H1 (cell line): Measurements from ENCODE around the gene TGFBR2. TPM values are rescaled to one million over a fixed set of nuclear protein-coding genes. Genes with fewer than 3 reads are reported as not detected.

Source experiments
- CTCF ChIA-PET: fragments of 300-600 bp; sonication (Branson Sonifier 250); formaldehyde crosslinking; loops from one replicate; lab custom pipeline; 2021; ENCODE audit not compliant: partially characterized antibody; lab: Charles Lee
- POLR2A ChIA-PET: fragments of 300-600 bp; sonication (Branson Sonifier 250); formaldehyde crosslinking; loops from one replicate; lab custom pipeline; 2021; ENCODE audit warnings: inconsistent platforms; ENCODE audit not compliant: partially characterized antibody; lab: Charles Lee
- DNase-seq, 2 experiments: peaks; one replicate each; pipeline versions ENCODE4 v3.0.0 to v3.0.0-alpha.2; 2010 to 2022; ENCODE audit warnings: low spot score in 2 of 2, low read depth in 1 of 2, mixed read lengths in 1 of 2
- FAIRE-seq: peaks from 2 replicates; lab custom pipeline; 2011; peaks lifted over from hg19 to GRCh38; lab: Jason Lieb, UNC
- H2AFZ ChIP-seq: 2 replicates; pipeline ENCODE4 v1.8.1; 2012; ENCODE audit warnings: low read length, inconsistent platforms
- H2AK5ac ChIP-seq: 2 replicates; pipeline ENCODE4 v1.6.1; 2013; ENCODE audit warnings: low read depth, low read length
- H2BK120ac ChIP-seq: replicated peaks from 2 replicates; pipeline ENCODE3; 2013; ENCODE audit warnings: low read depth, low read length, inconsistent platforms
- H2BK12ac ChIP-seq: 2 replicates; pipeline ENCODE4 v1.6.1; 2013; ENCODE audit warnings: low read depth, low read length
- H2BK15ac ChIP-seq: 2 replicates; pipeline ENCODE4 v1.6.1; 2013; ENCODE audit warnings: low read length
- H2BK20ac ChIP-seq: 2 replicates; pipeline ENCODE4 v1.6.1; 2013; ENCODE audit warnings: low read length
- H2BK5ac ChIP-seq: 2 replicates; pipeline ENCODE4 v1.6.1; 2013; ENCODE audit warnings: low read depth, low read length
- H3K14ac ChIP-seq: 2 replicates; pipeline ENCODE4 v1.6.1; 2013; ENCODE audit warnings: inconsistent platforms; ENCODE audit not compliant: insufficient read length
- H3K18ac ChIP-seq: 2 replicates; pipeline ENCODE4 v1.6.1; 2013; ENCODE audit warnings: low read length; ENCODE audit errors: extremely low read depth
- H3K23ac ChIP-seq: 2 replicates; pipeline ENCODE4 v1.6.1; 2013; ENCODE audit warnings: inconsistent platforms; ENCODE audit not compliant: insufficient read length
- H3K23me2 ChIP-seq: 2 replicates; pipeline ENCODE4 v1.6.1; 2013; ENCODE audit warnings: low read depth, low read length
- H3K27ac ChIP-seq: 2 replicates; pipeline ENCODE4 v1.6.1; 2011; ENCODE audit warnings: low read depth, low read length, inconsistent platforms
- H3K27me3 ChIP-seq, 4 experiments: replicated peaks in 1 of 4; 1 replicate in 1 of 4; 2 replicates in 3 of 4; pipeline versions ENCODE4 v1.6.1 to v1.8.1; 2011 to 2013; ENCODE audit warnings: low read length in 3 of 4, mild to moderate bottlenecking in 3 of 4, inconsistent platforms in 2 of 4, mixed read lengths in 2 of 4, moderate library complexity in 1 of 4; ENCODE audit not compliant: control insufficient read depth in 3 of 4, insufficient read depth in 3 of 4; ENCODE audit errors: extremely low read depth in 1 of 4
- H3K36me3 ChIP-seq, 4 experiments: 2 replicates each; pipeline versions ENCODE4 v1.6.1 to v1.8.1; 2011 to 2013; ENCODE audit warnings: mild to moderate bottlenecking in 4 of 4, low read length in 3 of 4, moderate library complexity in 2 of 4, control low read depth in 1 of 4, inconsistent platforms in 1 of 4; ENCODE audit not compliant: insufficient read depth in 4 of 4, control insufficient read depth in 2 of 4
- H3K4ac ChIP-seq: replicated peaks from 2 replicates; pipeline ENCODE3; 2013; ENCODE audit warnings: low read length, low read depth, mixed read lengths, inconsistent platforms; ENCODE audit not compliant: insufficient read length
- H3K4me1 ChIP-seq, 4 experiments: replicated peaks in 1 of 4; 1 replicate in 1 of 4; 2 replicates in 3 of 4; pipeline versions ENCODE4 v1.6.1 to v1.8.1; 2011 to 2013; ENCODE audit warnings: low read length in 3 of 4, inconsistent platforms in 2 of 4, mixed read lengths in 1 of 4; ENCODE audit not compliant: insufficient read depth in 4 of 4, control insufficient read depth in 3 of 4
- H3K4me2 ChIP-seq, 2 experiments: 2 replicates each; pipeline versions ENCODE4 v1.6.1 to v1.8.1; 2011 to 2013; ENCODE audit warnings: low read depth in 2 of 2, low read length in 2 of 2, control low read depth in 1 of 2, inconsistent platforms in 1 of 2, mild to moderate bottlenecking in 1 of 2; ENCODE audit not compliant: insufficient read depth in 1 of 2
- H3K4me3 ChIP-seq, 4 experiments: fragments of 200-600, 300-600 bp in 1 of 4; sonication (generic), shearing (Covaris generic), sonication (Bioruptor Twin) in 1 of 4; 2 replicates each; pipeline versions ENCODE4 v1.5.1 to v1.8.1; 2011 to 2016; ENCODE audit warnings: low read length in 4 of 4, low read depth in 3 of 4, control low read depth in 2 of 4, inconsistent platforms in 2 of 4, mild to moderate bottlenecking in 2 of 4, mixed read lengths in 1 of 4, moderate library complexity in 1 of 4; ENCODE audit not compliant: insufficient read depth in 2 of 4; ENCODE audit errors: extremely low read depth in 1 of 4
- H3K56ac ChIP-seq: replicated peaks from 2 replicates; pipeline ENCODE3; 2013; ENCODE audit warnings: low read depth, mild to moderate bottlenecking, mixed read lengths, low read length, inconsistent platforms; ENCODE audit not compliant: insufficient read length
- H3K79me1 ChIP-seq: 2 replicates; pipeline ENCODE4 v1.6.1; 2013; ENCODE audit warnings: low read depth, low read length, control low read depth
- H3K79me2 ChIP-seq, 2 experiments: 2 replicates each; pipeline versions ENCODE4 v1.6.1 to v1.8.1; 2012 to 2013; ENCODE audit warnings: low read length in 2 of 2, mild to moderate bottlenecking in 2 of 2, inconsistent platforms in 1 of 2; ENCODE audit not compliant: insufficient read depth in 2 of 2, control insufficient read depth in 1 of 2
- H3K9ac ChIP-seq, 4 experiments: replicated peaks in 1 of 4; 1 replicate in 1 of 4; 2 replicates in 3 of 4; pipeline versions ENCODE4 v1.6.1 to v1.8.1; 2011 to 2013; ENCODE audit warnings: low read depth in 3 of 4, low read length in 3 of 4, control low read depth in 2 of 4, mild to moderate bottlenecking in 2 of 4, moderate library complexity in 2 of 4, inconsistent platforms in 1 of 4; ENCODE audit errors: extremely low read depth in 1 of 4
- H3K9me3 ChIP-seq, 2 experiments: 2 replicates each; pipeline versions ENCODE4 v1.6.1 to v1.8.1; 2012 to 2013; ENCODE audit warnings: mild to moderate bottlenecking in 2 of 2, moderate library complexity in 2 of 2, control low read depth in 1 of 2, inconsistent platforms in 1 of 2, low read depth in 1 of 2, low read length in 1 of 2, mixed read lengths in 1 of 2; ENCODE audit not compliant: insufficient read depth in 2 of 2
- H4K20me1 ChIP-seq, 2 experiments: replicated peaks in 1 of 2; 2 replicates each; pipeline versions ENCODE3 to v1.8.1; 2011 to 2013; ENCODE audit warnings: inconsistent platforms in 2 of 2, low read length in 2 of 2, mild to moderate bottlenecking in 1 of 2; ENCODE audit not compliant: insufficient read depth in 2 of 2, control insufficient read depth in 1 of 2
- H4K5ac ChIP-seq: 2 replicates; pipeline ENCODE4 v1.6.1; 2013; ENCODE audit warnings: low read length, low read depth, mixed read lengths, inconsistent platforms; ENCODE audit not compliant: insufficient read length
- H4K8ac ChIP-seq: 2 replicates; pipeline ENCODE4 v1.8.0; 2013; ENCODE audit warnings: mild to moderate bottlenecking, moderate library complexity, low read length, inconsistent platforms; ENCODE audit not compliant: insufficient read depth; ENCODE audit errors: extremely low read depth
- H4K91ac ChIP-seq: replicated peaks from 2 replicates; pipeline ENCODE3; 2013; ENCODE audit warnings: low read length, mixed read lengths, inconsistent platforms; ENCODE audit not compliant: insufficient read length
- CTBP2 ChIP-seq: IDR thresholded peaks from 2 replicates; pipeline ENCODE4 v1.7.0; 2011; ENCODE audit warnings: borderline replicate concordance, mild to moderate bottlenecking, moderate library complexity, mixed read lengths, low read length; ENCODE audit not compliant: insufficient read depth, insufficient read length
- E2F6 ChIP-seq: IDR thresholded peaks from 2 replicates; pipeline ENCODE4 v1.6.1; 2012; ENCODE audit warnings: inconsistent platforms
- EGR1 ChIP-seq: IDR thresholded peaks from 2 replicates; pipeline ENCODE4 v1.6.1; 2011; ENCODE audit warnings: low read depth, low read length, borderline replicate concordance
- GTF2F1 ChIP-seq: IDR thresholded peaks from 2 replicates; pipeline ENCODE4 v1.6.1; 2012; ENCODE audit warnings: low read depth, low read length, improper control_type of control experiment, borderline replicate concordance
- KDM1A ChIP-seq: fragments of 200-600, 300-600 bp; sonication (generic); IDR thresholded peaks from 2 replicates; pipeline ENCODE4 v1.7.1; 2016; ENCODE audit warnings: mild to moderate bottlenecking, low read length, borderline replicate concordance
- NRF1 ChIP-seq: IDR thresholded peaks from 2 replicates; pipeline ENCODE4 v1.6.1; 2011; ENCODE audit warnings: mild to moderate bottlenecking, low read depth, low read length, improper control_type of control experiment
- PHF8 ChIP-seq: fragments of 200-600 bp; sonication (generic); conservative IDR thresholded peaks from 2 replicates; pipeline ENCODE4 v1.7.1; 2012; ENCODE audit warnings: low read depth, mild to moderate bottlenecking, inconsistent platforms, low read length, moderate library complexity
- TEAD4 ChIP-seq: IDR thresholded peaks from 2 replicates; pipeline ENCODE4 v1.6.1; 2012; ENCODE audit warnings: low read depth, low read length, inconsistent platforms, mixed read lengths
- WGBS, 2 experiments: shearing (Covaris generic) in 1 of 2; methylation state at CpG; one replicate each; pipeline versions ENCODE4 v1.1.6 to v1.1.7; 2013 to 2015; ENCODE audit warnings: low lambda C conversion rate in 2 of 2, mixed read lengths in 2 of 2, inconsistent platforms in 1 of 2, low coverage in 1 of 2, missing lambda C conversion rate in 1 of 2; ENCODE audit not compliant: insufficient replicate concordance in 2 of 2, insufficient coverage in 1 of 2, insufficient read length in 1 of 2; ENCODE audit errors: extremely low coverage in 1 of 2, missing lambda C conversion rate in 1 of 2; 5-methylcytosine and 5-hydroxymethylcytosine counted together
- polyA plus RNA-seq, 7 experiments: library from polyadenylated mRNA; depleted of rRNA in 3 of 7; stranded (reverse) in 5 of 7; unstranded in 2 of 7; fragments of >200 nt in 5 of 7; fragments of 200-250 nt in 2 of 7; gene quantifications; 1 replicate in 5 of 7; 2 replicates in 1 of 7; 4 replicates in 1 of 7; pipeline versions ENCODE4 v1.2.1 to v1.2.3, GENCODE V29; 2011 to 2013; ENCODE audit warnings: missing spikeins in 2 of 7, mixed read lengths in 2 of 7
- total RNA-seq: library from RNA; stranded (reverse); fragmentation: NEBNext Ultra II Directional; extraction: Animal tissue kit (Norgen Biotek cat#: 25700); gene quantifications from 2 replicates; pipeline ENCODE4 v1.2.1, GENCODE V29; 2021

The TGFBR2 gene
- total and polyA plus RNA-seq, 2 of the 8 experiments (the other 6 are each of a cell fraction or from before 2014, with no cell fraction given) = 4.2 to 7.4 TPM

DNA sequence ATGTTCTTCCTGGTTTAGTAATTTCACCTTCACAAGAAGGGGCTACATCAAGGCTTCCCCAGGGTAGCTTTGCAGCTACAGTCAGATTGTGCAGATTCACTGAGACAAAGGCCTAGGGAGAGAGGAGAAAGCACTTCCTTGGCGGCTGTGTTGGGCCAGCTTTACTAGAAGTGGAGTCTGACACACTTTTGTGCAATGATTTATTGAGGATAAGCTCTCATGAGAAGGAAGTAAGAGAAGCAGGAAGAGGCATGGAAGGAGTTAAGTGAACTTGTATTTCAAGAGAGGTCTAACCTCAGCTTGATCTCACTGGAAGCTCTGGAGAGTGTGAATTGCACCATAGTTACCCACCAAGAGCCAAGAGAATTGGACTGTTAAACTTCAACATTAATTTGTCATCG lies 78.9 kb downstream of the TGFBR2 start:
- Histone ChIP-seq H3K23ac (no peak overlapping the region), H3K23me2 (no peaks in the 10 kb centered on the region), H3K9me3 (no peaks in the 10 kb centered on the region), H2BK20ac (no peak overlapping the region), H3K4ac (no peak overlapping the region), H2BK5ac (no peak overlapping the region), H2BK12ac (no peak overlapping the region), H3K9ac (no peak overlapping the region), H3K36me3 (peaks cover 2 to 13% (median 5%) of the 10 kb centered on the region in 4 experiments; a peak in 5 of 8 replicates), H2BK120ac (no peak overlapping the region), H3K4me3 (no peak overlapping the region), H3K4me1 (peaks cover 0 to 7% (median 5%) of the 10 kb centered on the region in 4 experiments; a peak in 4 of 7 replicates), H3K18ac (no peak overlapping the region), H3K79me1 (no peaks in the 10 kb centered on the region), H3K27ac (no peak overlapping the region), H2BK15ac (no peak overlapping the region), H3K27me3 (no peaks in the 10 kb centered on the region), H3K14ac (no peak overlapping the region), H4K8ac (no peak overlapping the region), H2AK5ac (no peak overlapping the region), H3K4me2 (no peak overlapping the region), H2AFZ (no peak overlapping the region), H4K20me1 (no peaks in the 10 kb centered on the region), H4K5ac (no peak overlapping the region), H3K56ac (no peak overlapping the region), H4K91ac (no peak overlapping the region), H3K79me2 (no peaks in the 10 kb centered on the region; a peak in 1 of 4 replicates)
- no peak for DNase-seq
- ChIA-PET POLR2A (no interaction called here), CTCF (interaction anchor here (1.3 to 1.4 kb wide), 2 partner anchors 9 to 63 kb away, joined by 4 to 6 read pairs; no protein-coding TSS in a partner anchor)
- no peak for TF ChIP-seq KDM1A
- TF ChIP-seq EGR1 = no peak
- no peak for TF ChIP-seq TEAD4
- TF ChIP-seq GTF2F1 = no peak
- TF ChIP-seq CTBP2 = no peak
- no peak for TF ChIP-seq NRF1
- no peak for TF ChIP-seq PHF8
- no peak for TF ChIP-seq E2F6
- WGBS, 2 experiments = 86% methylated on average over 2 of the region's 2 CpGs; no CpG with 5 or more reads in 1 of the 2 experiments
- no peak for FAIRE-seq
